ENCODE measurements around the gene FOSB. TPM values are rescaled to one million over a fixed set of nuclear protein-coding genes. Genes with fewer than 3 reads are reported as not detected.

The FOSB gene
- total RNA-seq, 2 donors from 2014 or later, result 4.4 to 46.0 TPM

DNA sequence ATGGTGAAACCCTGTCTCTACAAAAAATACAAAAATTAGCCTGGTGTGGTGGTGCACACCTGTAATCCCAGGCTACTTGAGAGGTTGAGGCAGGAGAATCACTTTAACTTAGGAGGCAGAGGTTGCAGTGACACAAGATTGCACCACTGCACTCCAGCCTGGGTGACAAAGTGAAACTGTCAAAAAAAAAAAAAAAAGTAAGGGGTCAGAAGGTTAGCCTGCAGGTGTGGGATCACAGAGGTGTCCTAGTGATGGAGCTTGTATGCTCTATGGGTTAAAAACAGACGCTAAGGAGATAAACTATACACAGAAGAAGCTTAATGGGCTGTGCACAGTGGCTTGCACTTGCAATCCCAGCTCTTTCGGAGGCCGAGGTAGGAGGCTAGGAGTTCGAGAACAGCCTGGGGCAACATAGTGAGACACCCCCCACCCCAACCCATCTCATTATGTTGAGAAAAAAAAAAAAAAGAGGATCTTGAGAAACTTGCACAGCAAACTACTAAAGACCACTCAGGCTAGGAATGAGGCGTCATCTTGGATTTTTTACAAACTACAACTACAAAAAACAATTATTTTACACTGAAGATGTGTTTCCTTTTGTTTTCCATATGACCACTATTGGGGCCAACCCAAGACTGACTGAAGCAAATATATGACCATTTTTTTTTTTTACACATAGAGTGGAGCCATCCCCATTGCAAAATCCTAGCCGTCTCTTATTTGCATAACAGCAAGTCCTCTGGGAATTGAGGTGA is 7.9 kb downstream of the FOSB start:
- intact Hi-C loops (cut with DNase I, micrococcal nuclease), result loop anchor here in 1 of 2 donors (5.0 kb wide), 1 partner anchor 38 kb away; no protein-coding TSS in a partner anchor
- no peak for ATAC-seq
- DNase-seq, result no peak

DNA sequence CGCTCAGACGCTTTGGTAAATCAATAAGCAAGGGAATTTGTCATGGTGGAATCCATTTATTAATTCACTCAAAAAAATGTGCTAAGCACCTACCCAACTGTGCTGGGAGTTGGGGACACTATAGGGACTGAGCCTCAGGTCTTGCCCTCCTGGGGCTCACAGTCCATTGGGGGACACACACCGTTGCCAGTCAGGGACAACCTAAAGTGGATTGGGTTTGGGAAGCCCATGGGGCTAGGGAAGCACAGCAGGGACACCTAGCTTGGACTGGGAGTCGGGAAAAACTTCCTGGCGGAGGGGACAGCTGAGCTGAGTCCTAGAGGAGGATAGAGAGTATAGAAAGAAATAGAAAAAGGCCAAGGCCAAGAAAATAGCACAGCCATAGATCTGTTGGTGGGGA is 8.5 kb downstream of the FOSB start:
- intact Hi-C loops (cut with DNase I, micrococcal nuclease), result loop anchor here in 1 of 2 donors (5.0 kb wide), 1 partner anchor 39 kb away; no protein-coding TSS in a partner anchor
- ATAC-seq, result no peak

DNA sequence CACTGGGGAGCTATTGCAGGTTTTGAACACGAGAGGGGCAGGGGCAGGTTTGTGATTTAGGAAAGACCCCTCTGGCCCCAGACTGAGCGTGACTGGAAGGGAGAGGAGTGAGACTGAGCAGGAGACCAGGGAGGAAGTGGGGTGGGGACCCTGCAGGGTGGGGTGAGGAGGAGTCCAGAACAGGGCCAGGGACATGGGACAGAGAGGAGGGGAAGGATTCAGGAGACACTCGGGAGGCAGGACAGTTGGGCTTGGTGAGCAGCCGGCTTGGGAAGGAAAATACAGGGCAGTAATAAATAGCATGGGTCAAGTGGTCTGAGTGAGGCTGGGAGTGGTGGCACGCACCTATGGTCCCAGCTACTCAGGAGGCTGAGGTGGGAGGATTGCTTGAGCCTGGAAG is 9.4 kb downstream of the FOSB start:
- intact Hi-C loops (cut with DNase I, micrococcal nuclease), result loop anchor here in 1 of 2 donors (5.0 kb wide), 1 partner anchor 40 kb away; no protein-coding TSS in a partner anchor
- DNase-seq, result no peak
- ATAC-seq, result no peak

More for the DNA sequence above, 8.5 kb downstream of the FOSB start:
- DNase-seq, result no peak

DNA sequence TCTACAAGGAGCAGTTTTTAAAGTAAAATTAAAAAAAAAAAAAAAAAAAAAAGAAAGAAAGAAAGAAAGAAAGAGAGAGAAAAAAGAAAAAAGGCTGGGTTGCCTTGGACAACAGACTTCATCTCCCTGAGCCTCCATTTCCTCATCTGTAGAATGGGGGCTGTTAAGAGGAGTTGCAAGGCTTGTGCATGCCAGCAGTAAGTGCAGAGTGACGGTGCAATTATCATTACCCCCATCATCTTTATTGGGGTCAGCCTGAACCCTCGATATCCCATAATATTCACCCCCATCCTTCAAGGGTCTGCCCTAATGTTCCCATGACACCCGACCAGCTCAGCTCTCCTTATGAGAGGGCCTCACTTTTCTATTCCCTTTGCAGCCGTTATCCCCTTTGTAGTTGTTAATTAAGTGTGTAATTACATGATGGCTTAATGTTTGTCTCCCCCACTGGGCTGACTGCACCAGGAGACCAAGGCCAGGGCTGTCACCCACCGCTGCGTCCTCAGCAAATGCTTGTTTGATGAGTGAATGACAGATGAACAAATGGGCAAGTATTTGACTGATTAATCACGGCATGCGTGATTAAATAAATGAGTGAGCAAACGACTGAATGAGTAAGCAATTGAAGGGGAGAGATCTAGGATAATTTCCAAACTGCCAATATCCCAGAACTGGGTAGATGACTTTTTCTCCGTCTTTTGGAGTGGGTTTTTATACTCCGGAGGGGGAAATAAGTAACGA is 10.1 kb downstream of the FOSB start:
- no peak for ATAC-seq
- DNase-seq, result no peak
- intact Hi-C loops (cut with DNase I, micrococcal nuclease), result loop anchor here (2.0 to 5.0 kb wide), 2 partner anchors 39 to 41 kb away; no protein-coding TSS in a partner anchor

DNA sequence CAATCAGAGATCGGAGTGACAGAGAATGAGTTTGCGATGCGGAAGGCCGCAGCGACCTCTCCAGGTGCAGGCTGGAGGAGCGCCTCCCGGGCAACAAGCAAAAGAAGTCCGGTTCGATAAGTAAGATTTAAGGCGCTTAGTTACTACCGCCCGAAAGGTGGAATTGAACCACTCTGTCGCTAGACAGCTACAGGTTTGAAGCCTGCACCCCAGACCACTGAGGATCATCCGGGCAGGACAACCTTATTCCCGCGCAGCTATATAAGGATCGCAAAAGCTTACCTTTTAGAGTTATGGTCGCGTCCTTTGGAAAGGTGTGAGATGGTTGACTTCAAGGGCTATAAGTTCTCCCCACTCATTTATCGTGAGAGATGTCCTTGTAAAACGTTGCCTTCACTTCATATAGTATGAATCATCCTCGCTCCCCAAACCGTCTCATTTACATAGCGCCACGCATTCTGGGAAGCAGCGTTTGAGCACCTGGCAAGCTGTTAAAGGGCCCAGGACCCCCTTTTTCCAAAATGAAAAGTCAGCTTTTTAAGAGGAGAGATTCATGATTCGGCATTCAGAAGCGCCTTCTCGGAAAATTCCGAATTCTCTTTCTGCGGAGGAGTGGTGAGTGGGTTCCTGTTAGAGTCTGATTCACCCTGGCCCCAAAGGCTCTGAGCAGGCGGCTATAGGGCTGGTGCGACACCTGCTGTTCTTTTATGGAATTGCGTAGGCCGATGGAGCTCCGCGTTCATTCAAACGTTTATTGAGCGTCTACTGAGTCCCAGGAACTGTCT is 10.8 kb downstream of the FOSB start:
- ATAC-seq (peak; percentile 95), DNase-seq (peak; percentile 81 to 86)
- intact Hi-C loops (cut with DNase I, micrococcal nuclease), result loop anchor here (2.0 to 5.0 kb wide), 2 partner anchors 40 to 41 kb away; no protein-coding TSS in a partner anchor

DNA sequence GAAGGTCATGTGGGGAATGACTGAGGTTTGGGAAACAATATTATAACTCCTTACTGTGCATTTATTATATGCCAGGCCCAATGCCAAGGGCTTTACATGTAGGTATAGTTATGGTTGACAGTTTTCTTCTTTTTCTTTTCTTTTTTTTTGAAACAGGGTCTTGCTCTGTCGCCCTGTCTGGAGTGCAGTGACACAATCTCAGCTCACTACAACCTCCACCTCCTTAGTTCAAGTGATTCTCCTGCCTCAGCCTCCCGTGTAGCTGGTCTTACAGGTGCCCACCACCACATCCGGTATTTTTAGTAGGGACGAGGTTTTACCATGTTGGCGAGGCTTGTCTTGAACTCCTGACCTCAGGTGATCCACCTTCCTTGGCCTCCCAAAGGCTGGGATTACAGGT is 15.2 kb downstream of the FOSB start:
- ATAC-seq, result no peak
- intact Hi-C loops (cut with DNase I, micrococcal nuclease), result no loop called here
- no peak for DNase-seq

DNA sequence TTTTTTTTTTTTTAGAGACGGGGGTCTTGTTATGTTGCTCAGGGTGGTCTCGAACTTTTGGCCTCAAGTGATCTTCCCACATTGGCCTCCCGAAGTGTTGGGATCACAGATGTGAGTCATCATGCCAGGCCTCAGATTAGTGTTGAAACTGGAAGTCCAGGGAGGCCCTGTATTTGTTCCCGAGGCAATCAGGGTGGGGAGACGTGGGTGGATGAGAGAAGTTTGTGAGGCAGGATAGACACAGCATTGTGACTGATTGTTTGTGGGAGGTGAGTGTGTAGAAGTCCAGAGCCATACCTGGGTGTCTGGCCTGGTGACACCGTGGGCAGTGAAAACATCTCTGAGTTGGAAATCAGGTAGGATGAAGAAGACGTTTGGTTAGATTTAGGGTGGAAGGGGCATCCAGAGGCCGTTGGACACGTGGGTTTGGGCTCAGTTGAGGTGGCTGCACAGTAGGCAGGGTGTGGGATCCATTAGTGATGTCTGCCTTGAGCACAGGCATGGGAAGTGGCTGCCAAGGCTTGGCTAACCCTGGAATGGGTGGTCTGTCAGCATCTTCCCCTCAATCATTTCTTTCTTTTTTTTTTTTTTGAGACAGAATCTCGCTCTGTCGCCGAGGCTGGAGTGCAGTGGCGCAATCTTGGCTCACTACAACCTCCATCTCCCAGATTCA is 16.6 kb downstream of the FOSB start:
- DNase-seq (no peak), ATAC-seq (no peak)
- intact Hi-C loops (cut with DNase I, micrococcal nuclease), result no loop called here

DNA sequence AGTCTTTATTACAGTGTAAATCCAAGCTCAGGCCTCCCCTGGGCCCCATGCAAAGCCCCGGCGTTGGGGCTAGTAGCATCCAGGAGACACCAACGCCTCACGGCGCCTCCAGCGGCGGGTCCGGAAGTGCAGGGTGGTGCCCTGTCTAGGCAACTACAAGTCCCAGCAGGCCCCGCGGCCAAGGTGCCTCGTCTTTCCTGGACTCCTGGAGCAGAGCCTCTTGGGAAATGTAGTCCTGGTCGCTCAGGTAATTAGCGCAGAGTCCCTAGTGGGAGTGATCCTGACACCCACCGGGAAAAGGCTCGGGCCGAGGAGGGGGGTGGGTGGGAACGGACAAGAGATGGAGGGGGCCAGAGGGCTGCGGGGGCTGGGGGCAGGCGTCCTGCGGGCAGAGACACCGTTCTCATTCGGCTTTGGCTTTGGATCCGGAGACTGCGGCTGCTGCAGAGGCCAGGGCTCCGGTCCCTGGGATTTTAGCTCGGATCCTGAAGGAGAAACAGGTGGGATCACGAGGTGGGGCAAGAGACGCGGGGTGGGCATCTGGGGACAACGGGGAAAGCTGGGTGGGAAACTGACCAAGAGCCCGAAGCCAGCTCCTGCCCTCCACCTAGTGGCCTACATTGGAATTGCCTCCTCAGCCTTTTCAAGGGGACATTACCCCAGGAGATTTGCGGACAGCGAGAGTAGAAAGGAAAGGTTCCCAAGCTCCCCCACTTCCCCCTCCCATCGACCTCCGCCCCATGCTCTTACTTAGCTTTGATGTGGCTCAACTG is 17.7 kb downstream of the FOSB start:
- intact Hi-C loops (cut with DNase I, micrococcal nuclease), result no loop called here
- ATAC-seq (peak; percentile 99), DNase-seq (peak; percentile 97 to 100)

DNA sequence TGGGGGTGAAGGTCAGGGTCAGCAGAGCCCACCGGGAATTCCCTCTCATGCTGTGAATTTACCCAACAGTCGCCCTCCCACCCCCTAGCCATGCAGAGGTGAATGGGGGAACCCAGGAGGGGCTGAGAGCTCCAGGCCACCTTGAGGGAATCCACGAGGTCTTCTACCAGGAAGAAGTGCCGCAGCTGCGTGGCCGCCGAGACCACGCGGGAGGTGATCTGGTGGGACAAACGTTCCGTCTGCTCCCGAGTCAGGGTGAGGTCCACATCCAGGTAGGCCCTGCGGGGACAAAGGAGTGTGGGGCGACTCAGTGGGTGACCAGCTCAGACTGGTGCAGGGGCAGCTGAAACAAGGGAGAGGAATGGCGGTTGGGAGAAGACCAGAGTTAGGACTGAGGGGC is 20.9 kb downstream of the FOSB start:
- intact Hi-C loops (cut with DNase I, micrococcal nuclease), result no loop called here
- ATAC-seq (no peak), DNase-seq (no peak)

DNA sequence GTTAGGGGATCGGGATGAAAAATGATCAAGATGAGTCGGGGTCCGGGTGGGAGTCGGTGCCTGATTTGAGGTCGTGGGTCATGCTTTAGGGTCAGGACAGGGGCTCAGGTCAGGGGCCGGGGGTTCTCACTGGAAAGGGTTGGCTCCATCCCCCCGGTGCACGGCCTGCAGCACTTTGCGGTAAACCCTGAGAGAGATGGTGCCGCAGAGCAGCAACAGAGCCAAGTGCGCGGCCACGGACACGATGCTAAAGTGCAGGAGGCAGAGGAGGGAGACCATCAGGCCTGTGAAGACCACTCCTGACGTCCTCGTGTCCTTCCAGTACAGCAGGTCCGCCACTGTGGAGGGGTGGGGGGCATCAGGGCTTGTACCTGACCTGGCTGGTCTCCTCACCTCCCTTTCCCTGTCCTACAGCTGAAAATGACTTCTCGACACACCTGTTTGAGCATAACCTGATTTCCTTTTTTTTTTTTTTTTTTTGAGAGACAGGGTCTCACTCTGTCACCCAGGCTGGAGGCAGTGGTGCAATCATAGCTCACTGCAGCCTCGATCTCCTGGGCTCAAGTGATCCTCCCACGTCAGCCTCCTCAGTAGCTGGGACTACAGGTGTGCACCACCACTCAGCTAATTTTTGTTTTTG is 21.5 kb downstream of the FOSB start:
- intact Hi-C loops (cut with DNase I, micrococcal nuclease), result no loop called here
- DNase-seq (no peak), ATAC-seq (no peak)

DNA sequence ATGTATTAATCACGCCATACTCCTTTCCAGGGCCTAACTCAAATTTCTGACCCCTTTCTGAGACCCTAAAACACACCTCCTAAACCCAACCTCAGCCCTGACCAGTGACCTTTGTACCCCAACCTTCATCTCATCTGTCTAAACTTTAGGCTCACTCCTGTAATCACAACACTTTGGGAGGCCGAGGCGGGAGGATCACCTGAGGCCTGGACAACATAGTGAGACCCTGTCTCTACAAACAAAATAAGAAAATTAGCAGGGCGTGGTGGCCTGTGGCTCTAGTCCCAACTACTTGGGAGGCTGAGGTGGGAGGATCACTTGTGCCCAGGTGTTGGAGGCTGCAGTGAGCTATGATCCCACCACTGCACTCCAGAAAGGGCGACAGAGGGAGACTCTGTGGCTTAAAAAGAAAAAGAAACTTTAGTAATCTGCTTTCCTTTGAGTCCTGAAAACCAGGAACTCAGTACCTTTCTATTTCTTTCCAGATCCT is 24.4 kb downstream of the FOSB start:
- intact Hi-C loops (cut with DNase I, micrococcal nuclease), result no loop called here
- DNase-seq, result no peak
- ATAC-seq, result no peak

DNA sequence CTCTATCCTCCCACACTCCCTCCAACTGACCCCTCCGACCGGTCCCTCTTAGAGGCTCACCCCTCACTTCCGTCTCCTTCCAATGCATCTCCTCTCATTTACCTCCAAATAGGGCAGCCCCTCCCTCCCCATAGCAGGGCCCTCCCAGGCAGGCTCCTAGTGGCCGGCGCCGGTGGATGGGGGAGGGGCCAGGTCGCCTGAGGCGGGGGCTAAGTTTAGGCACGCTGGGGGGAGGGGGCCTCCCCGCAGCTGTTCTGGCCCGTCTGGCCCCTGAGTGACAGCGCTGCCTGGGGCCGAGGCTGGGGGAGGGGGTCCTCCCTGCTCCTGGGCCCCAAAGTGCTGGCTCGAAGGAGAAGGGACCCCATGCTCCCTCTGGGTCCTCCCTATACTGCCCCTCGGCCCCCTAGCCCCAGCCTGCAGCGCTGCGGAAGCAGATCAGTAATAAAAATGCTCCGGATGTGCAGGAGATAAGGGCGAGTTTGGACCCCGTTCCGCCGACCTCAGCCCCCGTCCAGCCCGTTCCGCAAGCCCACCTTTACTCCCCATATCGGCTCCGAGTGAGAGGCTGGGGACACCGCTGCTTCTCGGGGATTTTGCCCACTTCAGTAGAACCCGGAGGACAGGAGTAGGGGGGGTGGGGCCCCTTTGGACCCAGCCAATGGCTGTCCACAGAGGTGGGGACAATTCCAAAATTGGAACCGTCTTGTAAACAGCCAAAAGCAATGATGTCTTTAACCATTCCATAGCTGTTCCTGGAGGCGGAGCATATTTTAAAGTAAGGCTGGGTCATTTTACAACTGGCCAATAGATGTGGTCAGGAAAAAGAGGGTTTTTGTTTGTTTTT is 25.1 kb downstream of the FOSB start:
- intact Hi-C loops (cut with DNase I, micrococcal nuclease), result no loop called here
- ATAC-seq (no peak), DNase-seq (peak; percentile 48 to 71)

DNA sequence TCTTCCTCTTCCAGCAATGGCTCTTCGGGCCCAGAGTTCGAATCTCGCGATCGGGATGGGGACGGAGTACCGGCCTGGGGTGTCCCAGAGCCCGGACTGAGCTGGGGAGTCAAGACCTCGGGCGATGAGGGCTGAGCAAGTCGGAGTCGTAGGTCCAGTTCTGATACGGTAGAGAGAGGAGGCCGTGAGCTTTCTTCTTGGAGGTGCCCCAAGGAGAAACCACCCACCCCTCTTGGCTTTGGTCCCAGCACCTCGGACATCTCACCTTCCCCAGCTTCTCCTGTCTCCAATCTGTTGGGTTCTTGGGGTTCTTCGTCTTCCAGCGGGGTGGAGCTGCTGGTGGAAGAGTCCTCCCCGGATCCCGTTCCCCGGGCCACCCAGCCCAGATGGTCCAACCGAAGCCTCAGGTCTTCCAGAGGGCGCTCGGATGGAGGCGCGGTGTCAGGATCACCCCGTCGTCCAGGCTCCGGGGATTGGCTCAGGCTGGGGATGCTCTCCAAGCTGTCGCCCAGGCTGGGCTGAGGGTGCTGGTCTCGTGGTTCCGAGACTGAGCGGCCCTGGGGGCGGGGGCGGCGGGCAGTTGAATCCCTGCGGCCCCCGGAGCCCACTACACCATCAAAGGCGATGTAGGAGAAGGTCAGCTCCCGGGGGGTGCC is 26.6 kb downstream of the FOSB start:
- intact Hi-C loops (cut with DNase I, micrococcal nuclease), result no loop called here
- ATAC-seq (no peak), DNase-seq (no peak)

DNA sequence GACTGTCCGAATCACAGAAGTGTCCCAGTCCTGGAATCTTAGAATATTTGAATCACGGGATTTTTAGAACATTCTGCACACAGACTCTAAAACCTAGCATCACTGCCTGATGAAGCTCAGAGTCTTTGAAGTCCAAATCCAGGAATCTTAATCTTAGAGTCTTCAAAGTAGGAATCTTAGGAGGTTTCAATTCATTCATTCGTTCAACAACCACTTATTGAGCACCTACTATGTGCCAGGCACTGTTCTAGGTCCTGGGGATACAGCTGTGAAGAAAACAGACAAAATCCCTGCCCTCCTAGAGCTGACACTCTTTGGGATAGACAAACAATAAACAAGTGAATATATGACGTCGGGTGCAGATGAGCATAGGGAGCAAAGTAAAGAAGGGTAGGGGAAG is 27.4 kb downstream of the FOSB start:
- intact Hi-C loops (cut with DNase I, micrococcal nuclease), result no loop called here
- no peak for ATAC-seq

DNA sequence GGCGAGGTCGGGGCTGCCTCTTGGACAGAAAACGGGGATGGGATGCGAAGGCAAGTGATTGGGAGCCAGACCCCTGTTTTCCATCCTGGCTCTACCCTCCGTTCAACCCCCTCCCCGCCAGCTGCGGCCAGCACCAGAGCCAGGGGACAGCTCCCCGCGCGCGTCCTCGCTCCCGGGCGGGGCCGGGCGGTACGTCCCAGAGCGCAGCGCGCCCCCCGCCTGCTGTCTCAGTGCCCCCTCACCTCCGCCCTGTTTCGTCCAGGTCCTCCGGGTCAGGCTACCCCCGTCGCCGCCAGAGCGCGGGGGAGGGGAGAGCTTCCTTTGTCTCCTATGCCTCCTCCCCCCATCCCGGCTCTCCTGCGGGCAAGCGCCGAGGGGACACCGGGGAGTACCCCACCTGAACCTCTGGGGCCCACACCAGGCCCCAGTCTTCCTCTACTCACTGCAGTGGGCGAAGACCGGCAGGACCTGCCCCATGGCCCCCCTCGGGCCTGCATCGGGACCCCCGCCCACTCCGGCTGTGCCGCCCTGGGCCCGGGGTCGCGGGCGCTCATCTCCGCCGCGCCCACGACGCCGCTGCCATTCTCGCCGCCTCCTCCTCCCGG is 28.7 kb downstream of the FOSB start:
- DNase-seq (peak in 1 of 2 donors; percentile 63), ATAC-seq (peak; percentile 35)
- intact Hi-C loops (cut with DNase I, micrococcal nuclease), result no loop called here

More for the DNA sequence above, 27.4 kb downstream of the FOSB start:
- no peak for DNase-seq

DNA sequence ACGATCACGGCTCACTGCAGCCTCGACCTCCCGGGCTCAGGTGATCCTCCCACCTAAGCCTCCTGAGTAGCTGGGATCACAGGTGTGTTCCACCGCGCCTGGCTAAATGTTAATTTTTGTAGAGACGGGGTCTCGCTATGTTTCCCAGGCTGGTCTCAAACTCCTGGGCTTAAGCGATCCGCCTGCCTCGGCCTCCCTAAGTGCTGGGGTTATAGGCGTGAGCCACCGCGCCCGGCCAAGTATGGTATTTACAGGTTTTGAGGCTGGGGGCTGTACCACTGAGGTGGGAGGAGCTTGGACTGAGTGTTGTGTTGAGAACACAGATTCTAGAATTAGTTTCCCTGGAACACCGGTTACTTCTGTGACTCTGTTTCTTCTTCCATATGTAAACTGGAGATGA is 30.0 kb downstream of the FOSB start:
- ATAC-seq, result no peak
- intact Hi-C loops (cut with DNase I, micrococcal nuclease), result no loop called here
- DNase-seq, result no peak
